HPDE6-E6E7 (cell line): Measurements from ENCODE around the gene SVEP1.
"Not testable (repeated sequence)": the region's sequence is repeated elsewhere in the genome, so short reads cannot be mapped to it uniquely, and the experiment has no call there.

ENCODE experiments used
- DNase-seq: peaks from one replicate; pipeline ENCODE4 v3.0.0; 2011; ENCODE audit warnings: missing footprints; ENCODE audit errors: extremely low spot score

Gene SVEP1

GRCh38 chr9:110578575-110579033 lies 937 bp downstream of the SVEP1 start:
- DNase-seq: no peak

GRCh38 chr9:110575945-110576344 lies 3.6 kb downstream of the SVEP1 start:
- DNase-seq: no peak

DNA sequence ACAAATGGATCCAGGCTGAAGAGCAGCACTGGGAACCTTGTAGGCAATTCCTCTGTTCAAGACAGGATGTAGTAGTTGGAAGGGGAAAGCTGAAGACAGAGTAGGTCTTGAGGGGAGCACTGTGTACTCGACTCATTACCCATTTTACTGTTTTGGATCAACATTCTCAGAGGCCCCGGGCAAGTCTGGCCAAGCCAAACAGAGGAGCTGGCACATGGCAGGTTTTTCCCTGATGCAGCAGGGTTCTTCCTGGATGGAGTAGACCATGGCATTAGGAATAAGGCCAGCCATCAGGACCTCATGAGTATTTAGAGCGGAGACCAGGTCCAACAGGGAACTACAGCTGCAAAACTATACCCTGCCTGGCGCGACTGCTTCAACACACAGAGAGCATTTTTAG lies 4.4 kb downstream of the SVEP1 start:
- no peak for DNase-seq

GRCh38 chr9:110573305-110573704 lies 6.2 kb downstream of the SVEP1 start:
- DNase-seq: no peak

DNA sequence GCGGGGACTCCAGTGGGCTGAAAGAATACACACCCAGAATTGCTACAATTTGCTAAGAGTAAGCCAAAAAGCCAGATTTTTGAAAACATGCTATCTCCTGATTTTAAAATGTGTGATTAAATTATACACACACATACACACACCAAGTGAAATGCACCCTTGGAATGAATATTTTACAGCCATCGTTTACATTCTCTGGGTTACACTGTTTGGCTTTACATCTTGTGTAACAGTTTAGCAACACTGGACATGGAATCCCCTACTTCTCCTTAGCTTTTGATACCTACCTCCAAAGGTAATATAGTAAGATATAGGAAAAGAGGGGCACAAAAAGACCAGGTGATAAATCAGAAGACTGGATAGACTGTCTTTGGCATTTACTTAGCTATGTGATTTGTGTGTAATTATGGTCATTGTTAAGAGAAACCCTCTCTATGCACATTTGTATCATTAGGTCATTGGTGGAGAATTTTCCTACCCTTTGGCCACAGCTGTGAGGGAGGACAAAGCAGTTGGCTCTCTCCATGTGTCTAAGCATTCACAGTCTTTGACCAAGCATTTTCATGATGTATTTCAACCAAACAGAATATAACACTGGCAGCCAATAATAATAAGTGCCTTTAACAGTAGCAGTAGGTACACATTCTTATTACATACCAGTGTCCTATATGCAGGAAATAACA lies 7.6 kb downstream of the SVEP1 start:
- DNase-seq: no peak

DNA sequence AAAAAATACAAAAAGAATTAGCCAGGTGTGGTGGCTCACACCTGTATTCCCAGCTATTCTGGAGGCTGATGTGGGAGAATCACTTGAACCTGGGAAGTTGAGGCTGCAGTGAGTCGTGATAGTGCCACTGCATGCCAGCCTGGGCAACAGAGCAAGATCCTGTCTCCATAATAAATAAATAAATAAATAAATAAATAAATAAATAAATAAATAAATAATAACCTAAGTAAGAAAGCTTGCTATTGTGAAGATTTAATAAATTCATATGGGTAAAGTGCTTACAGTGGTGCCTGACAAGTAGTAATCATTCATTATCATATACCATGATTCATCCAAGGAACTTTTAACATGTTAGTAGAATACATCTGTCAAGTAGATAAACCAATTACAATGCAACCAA lies 13.4 kb downstream of the SVEP1 start:
- DNase-seq: no peak

GRCh38 chr9:110561826-110562225 lies 17.7 kb downstream of the SVEP1 start:
- DNase-seq: no peak

DNA sequence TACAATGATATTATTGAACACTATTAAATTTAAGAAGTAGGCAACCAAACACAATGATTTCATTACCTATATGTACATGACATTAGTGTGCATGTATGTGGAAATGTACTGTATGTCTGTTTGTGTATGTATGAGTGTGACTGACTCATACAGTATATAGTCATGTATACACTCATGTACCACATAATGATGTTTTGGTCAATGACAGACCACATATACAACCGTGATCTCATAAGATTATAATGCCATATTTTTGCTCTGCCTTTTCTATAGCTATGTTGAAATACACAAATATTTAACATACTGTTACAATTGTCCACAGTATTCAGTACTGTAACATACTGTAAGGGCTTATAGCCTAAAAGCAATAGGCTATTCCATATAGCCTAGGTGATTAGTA lies 19.7 kb downstream of the SVEP1 start:
- no peak for DNase-seq

DNA sequence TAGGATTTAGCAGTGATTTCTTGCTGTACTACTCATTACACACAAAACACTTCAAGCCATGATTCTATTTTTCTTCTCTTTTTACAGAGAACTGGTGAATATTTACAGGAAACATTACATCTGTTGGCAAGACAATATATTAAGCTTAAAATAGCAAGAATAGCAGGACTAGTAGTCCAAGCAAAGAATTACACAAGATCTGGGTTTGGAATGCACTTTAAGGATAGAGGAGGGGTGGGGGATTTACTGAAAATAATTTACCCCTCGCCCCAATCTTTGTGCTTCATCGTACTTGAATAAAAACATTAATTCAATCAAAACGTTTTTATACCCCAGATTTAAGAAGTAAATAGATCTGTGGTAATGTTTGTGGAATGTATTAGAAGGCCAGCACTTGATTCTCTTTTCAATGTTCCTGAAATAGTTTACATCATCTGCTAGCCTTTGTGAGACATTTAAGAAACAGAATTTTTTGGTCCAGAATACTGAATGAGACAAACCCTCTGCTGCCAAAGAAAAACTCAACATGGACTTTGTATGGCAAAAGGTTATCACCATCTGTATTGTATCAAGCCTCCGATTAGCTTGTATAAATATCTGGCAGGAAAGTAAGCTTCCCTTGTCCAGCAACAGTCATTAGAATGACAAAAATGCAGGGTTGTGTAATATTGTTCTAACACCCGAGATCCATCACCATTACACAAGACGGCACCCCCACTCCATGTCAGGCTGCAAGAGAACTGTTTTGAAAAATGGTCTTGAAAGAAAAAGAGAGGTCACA lies 23.8 kb downstream of the SVEP1 start:
- DNase-seq: no peak

DNA sequence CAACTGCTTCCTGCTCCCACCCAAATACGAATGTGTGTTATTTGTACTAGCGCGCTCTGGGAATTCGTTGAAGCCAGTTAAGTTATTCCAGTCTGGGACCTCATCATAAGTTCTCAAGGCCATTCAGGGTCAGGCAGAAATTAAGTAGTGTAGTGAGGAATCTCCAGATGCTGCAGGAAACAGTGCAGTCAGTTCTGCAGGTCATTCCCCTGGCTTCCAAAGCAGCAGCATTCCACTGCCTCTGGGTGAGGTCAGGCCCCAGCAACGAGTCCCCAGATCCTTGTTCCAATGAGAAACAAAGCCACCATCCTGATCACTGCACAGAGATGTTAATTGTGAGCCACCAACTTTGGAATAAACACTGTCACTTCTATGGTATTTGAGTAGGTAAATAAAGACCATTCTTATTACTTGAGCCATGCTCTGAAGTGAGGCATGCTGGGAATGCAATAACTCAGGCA lies 33.1 kb downstream of the SVEP1 start:
- no peak for DNase-seq

GRCh38 chr9:110545705-110546104 lies 33.8 kb downstream of the SVEP1 start:
- DNase-seq: no peak

GRCh38 chr9:110543631-110544051 lies 35.9 kb downstream of the SVEP1 start:
- no peak for DNase-seq

DNA sequence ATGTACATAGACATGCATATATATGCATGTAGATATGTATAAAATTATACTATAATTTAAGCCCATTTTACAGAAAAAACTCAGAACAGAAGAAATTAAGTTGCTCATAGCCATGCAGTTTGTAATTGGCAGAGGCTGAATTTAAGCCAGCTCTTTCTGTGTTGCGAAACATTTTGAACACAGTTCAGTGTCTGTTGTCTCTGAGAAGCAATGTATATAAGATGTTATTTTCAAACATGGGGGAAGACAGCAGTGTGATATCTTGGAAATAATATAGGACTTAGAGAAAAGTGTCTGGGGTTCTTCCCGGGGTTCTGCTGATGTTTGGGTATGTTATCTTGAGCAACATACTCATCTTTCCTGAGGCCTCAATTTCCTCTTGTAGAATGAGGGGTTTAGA lies 37.6 kb downstream of the SVEP1 start:
- DNase-seq: no peak

DNA sequence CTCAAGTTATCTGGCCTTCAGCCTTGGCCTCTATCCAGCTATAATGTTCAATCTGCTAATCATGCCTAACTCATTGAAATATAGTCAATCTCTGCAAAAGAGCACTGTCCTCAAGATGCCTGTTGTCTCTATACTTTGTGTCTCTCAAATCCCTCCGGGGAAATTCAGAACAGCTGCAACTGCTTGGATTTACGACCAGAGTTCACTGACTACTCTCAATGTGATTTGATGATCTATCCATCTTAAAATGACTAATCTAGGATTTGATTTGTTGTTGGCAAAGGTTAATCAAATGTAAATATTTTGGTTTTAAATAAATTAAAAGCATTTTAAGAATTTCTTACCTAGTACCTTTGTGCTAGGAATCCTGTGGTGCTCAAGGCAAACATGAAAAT lies 40.9 kb downstream of the SVEP1 start:
- no peak for DNase-seq

DNA sequence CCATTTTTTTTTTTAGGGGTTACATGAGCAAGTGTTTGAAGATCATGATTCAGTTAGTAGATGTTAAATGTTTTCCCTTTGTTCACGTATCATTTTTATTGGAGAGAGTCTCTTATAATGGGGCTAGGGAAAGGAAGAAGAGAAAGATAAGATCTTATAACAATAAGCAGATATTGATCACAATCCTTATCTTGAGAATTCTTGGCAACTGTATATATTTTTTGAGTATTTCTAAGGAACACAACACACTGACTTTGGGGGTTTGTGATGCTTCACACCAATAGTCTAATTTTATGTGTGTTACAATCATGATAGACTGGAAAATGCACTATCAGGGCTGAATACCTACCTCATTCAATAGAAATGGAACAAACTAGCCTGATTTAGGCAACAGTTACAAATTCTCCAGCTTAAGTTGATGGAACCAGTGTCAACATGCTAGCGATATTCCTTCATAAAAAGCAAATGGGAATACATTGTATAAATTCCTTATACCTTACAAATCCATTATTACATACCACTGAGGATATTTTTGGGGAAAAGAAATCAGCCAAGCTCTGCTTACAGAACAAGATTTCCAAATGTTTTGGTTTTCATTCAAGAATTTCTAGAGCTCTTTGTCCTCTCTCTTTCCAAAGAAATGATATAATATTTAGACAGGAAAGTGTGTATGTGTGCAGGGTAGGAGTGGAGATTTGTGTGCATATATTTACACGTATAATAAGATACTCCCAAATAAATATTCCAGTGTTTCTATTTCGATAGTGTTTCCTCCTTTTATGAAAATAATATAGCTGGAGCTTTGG lies 41.5 kb downstream of the SVEP1 start:
- DNase-seq: no peak

DNA sequence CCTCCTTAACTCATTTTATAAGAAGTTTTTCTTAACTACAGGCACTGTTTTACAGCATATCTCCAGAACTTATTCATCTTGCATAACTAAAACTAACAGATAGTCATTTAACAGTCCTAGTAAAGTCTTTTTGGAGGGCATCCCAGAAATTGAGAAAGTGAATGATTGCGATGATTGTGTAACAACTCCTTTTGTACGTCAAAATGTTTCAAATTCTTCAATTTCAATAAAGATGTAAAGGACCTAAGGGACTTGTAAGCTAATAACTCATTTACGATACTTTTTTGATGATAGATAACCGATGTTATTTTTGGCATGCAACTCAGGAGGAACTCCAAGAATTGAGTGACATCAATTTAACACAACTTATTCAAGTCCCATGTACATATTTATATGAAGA lies 42.7 kb downstream of the SVEP1 start:
- DNase-seq: no peak

DNA sequence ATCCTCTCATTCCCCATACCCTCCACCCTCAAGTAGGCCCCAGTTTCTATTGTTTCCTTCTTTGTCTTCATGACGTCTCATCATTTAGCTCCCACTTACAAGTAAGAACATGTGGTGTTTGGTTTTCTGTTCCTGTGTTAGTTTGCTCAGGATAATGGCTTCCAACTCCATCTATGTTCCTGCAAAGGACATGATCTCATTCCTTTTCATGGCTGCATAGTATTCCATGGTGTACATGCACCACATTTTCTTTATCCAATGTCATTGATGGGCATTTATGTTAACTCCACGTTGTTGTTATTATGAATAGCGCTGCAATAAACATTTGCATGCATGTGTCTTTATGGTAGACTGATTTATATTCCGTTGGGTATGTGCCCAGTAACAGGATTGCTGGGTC lies 45.4 kb downstream of the SVEP1 start:
- not testable (repeated sequence) for DNase-seq

DNA sequence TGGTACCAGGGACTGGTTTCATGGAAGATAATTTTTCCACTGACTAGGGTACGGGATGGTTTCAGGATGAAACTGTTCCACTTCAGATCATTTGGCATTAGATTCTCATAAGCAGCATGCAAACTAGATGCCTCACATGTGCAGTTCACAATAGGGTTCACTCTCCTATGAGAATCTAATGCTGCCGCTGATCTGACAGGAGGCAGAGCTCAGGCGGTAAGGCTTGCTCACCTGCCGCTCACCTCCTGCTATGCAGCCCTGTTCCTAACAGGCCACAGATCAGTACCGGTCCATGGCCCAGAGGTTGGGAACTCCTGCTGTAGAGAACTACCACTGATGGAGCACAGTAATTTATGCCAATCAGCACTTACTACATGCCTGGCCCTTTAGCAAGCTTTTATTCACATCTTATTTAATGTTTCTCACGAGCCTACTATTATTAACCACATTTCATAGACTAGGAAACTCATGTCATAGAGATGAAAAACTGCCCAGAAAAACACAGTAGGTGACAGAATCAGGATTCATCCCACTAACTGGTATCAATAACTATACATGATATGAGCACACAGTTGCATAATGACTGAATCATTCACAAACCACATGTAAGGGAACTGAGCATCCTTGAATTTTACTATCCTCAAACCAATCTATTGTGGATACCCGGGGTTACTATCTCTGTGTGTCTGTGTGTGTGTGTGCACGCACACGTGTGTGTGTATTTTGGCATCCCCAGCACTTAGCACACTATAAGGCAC lies 46.5 kb downstream of the SVEP1 start:
- DNase-seq: no peak

- DNase-seq: no peak
Observed at GRCh38 chr9:110531776-110532175, 47.8 kb downstream of the SVEP1 start.

DNA sequence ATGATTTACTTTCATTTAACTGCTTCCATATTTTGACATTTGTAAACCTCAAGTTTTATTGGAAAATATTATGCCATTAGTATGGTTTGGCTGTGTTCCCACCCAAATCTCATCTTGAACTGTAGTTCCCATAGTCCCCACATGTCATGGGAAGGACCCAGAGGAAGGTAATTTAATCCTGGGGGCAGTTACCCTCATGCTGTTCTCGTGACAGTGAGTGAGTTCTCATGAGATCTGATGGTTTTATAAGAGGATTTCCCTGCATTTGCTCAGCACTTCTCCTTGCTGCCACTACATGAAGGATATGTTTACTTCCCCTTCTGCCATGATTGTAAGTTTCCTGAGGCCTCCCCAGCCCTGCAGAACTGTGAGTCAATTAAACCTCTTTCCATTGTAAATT lies 48.3 kb downstream of the SVEP1 start:
- not testable (repeated sequence) for DNase-seq

DNA sequence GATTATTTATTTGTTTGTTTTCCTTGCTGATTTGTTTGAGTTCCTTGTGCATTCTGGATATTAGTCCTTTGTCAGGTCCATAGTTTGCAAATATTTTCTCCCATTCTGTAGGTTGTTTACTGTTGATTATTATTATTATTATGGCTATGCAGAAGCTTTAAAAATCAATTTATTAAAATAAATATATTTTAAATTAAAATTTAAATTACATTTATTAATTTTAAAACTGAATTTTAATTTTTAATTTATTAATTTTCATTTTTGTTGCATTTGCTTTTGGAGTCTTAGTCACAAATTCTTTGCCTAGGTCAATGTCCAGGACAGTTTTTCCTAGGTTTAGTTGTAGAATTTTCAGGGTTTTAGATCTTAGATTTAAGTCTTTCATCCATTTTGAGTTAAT lies 50.9 kb downstream of the SVEP1 start:
- no peak for DNase-seq

GRCh38 chr9:110526426-110526825 lies 53.1 kb downstream of the SVEP1 start:
- DNase-seq: no peak
